Mesothelial cell of epicardium (in vitro differentiated cells): ENCODE data around the gene CPNE6. TPM values are rescaled to one million over a fixed set of nuclear protein-coding genes. Genes with fewer than 3 reads are reported as not detected.
"Not testable (repeated sequence)": the region's sequence is repeated elsewhere in the genome, so short reads cannot be mapped to it uniquely, and the experiment has no call there.

ENCODE experiments used
- DNase-seq, 2 experiments: peaks; one replicate each; pipeline ENCODE4 v3.0.0; 2021; ENCODE audit warnings: low spot score in 2 of 2; ENCODE audit not compliant: unreplicated experiment in 2 of 2
- H3K27ac Mint-ChIP-seq: 2 replicates; pipeline ENCODE4 v1.8.0; 2021; ENCODE audit warnings: mixed read lengths
- H3K27me3 Mint-ChIP-seq: 2 replicates; pipeline ENCODE4 v1.8.0; 2021; ENCODE audit warnings: low read depth, mixed read lengths
- H3K36me3 Mint-ChIP-seq: 2 replicates; pipeline ENCODE4 v1.8.0; 2021; ENCODE audit warnings: mixed read lengths
- H3K4me1 Mint-ChIP-seq: 2 replicates; pipeline ENCODE4 v1.8.0; 2021; ENCODE audit warnings: mixed read lengths
- H3K4me3 Mint-ChIP-seq: 2 replicates; pipeline ENCODE4 v1.8.0; 2021; ENCODE audit warnings: mild to moderate bottlenecking, moderate library complexity, mixed read lengths
- H3K9me3 Mint-ChIP-seq: 2 replicates; pipeline ENCODE4 v1.8.0; 2021; ENCODE audit warnings: mixed read lengths
- total RNA-seq: library from RNA; stranded (reverse); gene quantifications from 3 replicates; pipeline ENCODE4 v1.2.1, GENCODE V29; 2021
- TF ChIP-seq, protein P1 (sequence below): fragments of 200-600 bp; sonication (generic); IDR thresholded peaks from one replicate; pipeline ENCODE4 v1.5.0; 2021; ENCODE audit warnings: antibody characterized with exemption; ENCODE audit not compliant: unreplicated experiment

Gene CPNE6
- total RNA-seq, 1 donor from 2014 or later, result not detected

DNA sequence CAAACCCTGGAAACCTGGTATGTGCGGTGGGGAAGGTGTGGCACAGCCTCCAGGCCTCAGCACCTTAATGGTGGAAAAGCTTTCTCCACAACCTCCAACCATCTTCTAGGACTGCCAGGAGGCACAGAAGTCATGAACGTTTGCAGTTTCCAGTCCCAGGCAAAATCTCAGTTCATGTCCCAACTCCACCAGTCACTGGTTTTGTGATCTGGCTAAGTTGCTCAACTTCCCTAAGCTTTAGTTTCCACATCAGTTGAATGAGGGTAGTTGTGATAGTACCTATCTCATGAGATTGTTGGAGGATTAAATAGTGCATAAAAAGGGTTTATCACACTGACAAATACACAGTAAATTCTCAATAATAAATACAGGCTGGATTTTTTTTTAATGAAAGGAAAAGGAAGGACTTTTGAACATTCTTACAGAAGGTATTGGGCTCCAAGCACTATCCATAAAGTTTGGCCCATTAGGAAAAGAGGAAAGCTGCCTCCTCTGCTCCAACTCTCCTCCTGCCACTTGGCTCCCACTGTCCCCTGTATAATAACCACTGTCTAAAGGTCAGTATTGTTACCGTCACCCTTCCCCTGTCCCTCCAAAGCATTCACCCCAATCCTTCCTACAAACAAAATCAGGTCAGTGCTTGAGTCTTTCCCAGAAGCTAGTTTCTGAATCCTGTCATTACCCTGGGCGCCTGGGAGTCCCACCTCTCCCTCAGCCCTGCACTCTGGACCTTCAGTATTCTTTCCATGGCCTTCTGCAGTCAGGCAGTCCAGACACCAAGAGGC lies 29.0 kb downstream of the CPNE6 start:
- Mint-ChIP-seq H3K27ac (no peak overlapping the region), H3K4me1 (peaks cover 5% of the 10 kb centered on the region), H3K4me3 (no peak overlapping the region), H3K36me3 (peaks cover 19% of the 10 kb centered on the region), H3K27me3 (no peaks in the 10 kb centered on the region), H3K9me3 (peaks cover 8% of the 10 kb centered on the region)
- DNase-seq, result no peak
- TF ChIP-seq, protein P1, sequence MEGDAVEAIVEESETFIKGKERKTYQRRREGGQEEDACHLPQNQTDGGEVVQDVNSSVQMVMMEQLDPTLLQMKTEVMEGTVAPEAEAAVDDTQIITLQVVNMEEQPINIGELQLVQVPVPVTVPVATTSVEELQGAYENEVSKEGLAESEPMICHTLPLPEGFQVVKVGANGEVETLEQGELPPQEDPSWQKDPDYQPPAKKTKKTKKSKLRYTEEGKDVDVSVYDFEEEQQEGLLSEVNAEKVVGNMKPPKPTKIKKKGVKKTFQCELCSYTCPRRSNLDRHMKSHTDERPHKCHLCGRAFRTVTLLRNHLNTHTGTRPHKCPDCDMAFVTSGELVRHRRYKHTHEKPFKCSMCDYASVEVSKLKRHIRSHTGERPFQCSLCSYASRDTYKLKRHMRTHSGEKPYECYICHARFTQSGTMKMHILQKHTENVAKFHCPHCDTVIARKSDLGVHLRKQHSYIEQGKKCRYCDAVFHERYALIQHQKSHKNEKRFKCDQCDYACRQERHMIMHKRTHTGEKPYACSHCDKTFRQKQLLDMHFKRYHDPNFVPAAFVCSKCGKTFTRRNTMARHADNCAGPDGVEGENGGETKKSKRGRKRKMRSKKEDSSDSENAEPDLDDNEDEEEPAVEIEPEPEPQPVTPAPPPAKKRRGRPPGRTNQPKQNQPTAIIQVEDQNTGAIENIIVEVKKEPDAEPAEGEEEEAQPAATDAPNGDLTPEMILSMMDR, result no peak

GRCh38 chr14:24100982-24101494 lies 29.7 kb downstream of the CPNE6 start:
- no peaks in the 10 kb centered on the region for H3K4me1 Mint-ChIP-seq
- H3K27ac Mint-ChIP-seq, result no peak overlapping the region

DNA sequence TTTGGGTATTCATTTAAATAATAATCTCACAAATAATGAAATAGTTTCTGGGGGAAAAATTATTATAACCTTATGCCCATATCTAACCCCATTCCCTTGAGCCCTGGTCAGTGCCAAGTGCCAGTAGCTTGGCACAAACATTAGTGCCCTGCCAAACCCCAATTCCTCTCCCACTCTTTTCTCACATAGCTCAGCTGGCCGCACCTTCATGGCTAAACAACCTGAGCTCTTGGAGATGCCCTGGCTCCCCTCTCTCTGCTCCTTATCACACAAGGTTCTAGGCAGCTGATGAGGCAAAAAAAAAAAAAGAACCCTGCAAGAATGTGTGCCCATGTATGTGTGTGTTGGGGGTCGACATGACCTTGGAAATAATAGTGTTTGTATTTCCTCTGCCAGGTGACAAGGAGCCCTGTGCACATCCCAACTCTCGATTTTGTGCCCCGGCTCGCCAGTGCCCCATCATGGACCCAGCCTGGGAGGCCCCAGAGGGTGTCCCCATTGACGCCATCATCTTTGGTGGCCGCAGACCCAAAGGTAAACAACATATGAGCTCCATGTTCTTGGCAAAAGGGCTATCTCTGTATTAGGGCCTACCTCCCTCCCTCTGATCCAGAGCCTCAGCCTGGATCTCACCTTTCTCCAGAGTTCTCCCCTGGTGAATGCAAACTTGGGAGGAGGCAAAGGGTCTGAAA lies 31.1 kb downstream of the CPNE6 start:
- no peak for DNase-seq
- peaks cover 19% of the 10 kb centered on the region for H3K36me3 Mint-ChIP-seq
- H3K27ac Mint-ChIP-seq, result no peak overlapping the region
- peaks cover 8% of the 10 kb centered on the region for H3K9me3 Mint-ChIP-seq
- TF ChIP-seq, protein P1, result no peak
- no peak overlapping the region for H3K4me3 Mint-ChIP-seq
- no peaks in the 10 kb centered on the region for H3K4me1 Mint-ChIP-seq
- H3K27me3 Mint-ChIP-seq, result no peaks in the 10 kb centered on the region

More at GRCh38 chr14:24100982-24101494, 29.7 kb downstream of the CPNE6 start:
- H3K4me3 Mint-ChIP-seq, result no peak overlapping the region
- H3K36me3 Mint-ChIP-seq, result peaks cover 19% of the 10 kb centered on the region
- DNase-seq, result no peak
- TF ChIP-seq, protein P1, result no peak
- H3K9me3 Mint-ChIP-seq, result peaks cover 8% of the 10 kb centered on the region
- no peaks in the 10 kb centered on the region for H3K27me3 Mint-ChIP-seq

DNA sequence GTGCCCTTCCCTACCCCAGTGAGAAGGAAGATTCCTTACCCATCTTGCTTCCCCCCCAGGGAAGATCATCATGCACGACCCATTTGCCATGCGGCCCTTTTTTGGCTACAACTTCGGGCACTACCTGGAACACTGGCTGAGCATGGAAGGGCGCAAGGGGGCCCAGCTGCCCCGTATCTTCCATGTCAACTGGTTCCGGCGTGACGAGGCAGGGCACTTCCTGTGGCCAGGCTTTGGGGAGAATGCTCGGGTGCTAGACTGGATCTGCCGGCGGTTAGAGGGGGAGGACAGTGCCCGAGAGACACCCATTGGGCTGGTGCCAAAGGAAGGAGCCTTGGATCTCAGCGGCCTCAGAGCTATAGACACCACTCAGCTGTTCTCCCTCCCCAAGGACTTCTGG lies 32.1 kb downstream of the CPNE6 start:
- TF ChIP-seq, protein P1, result no peak
- Mint-ChIP-seq H3K9me3 (peaks cover 8% of the 10 kb centered on the region), H3K27me3 (no peaks in the 10 kb centered on the region), H3K4me3 (no peak overlapping the region), H3K4me1 (no peaks in the 10 kb centered on the region), H3K27ac (no peak overlapping the region), H3K36me3 (peaks cover 19% of the 10 kb centered on the region)
- DNase-seq, result no peak

DNA sequence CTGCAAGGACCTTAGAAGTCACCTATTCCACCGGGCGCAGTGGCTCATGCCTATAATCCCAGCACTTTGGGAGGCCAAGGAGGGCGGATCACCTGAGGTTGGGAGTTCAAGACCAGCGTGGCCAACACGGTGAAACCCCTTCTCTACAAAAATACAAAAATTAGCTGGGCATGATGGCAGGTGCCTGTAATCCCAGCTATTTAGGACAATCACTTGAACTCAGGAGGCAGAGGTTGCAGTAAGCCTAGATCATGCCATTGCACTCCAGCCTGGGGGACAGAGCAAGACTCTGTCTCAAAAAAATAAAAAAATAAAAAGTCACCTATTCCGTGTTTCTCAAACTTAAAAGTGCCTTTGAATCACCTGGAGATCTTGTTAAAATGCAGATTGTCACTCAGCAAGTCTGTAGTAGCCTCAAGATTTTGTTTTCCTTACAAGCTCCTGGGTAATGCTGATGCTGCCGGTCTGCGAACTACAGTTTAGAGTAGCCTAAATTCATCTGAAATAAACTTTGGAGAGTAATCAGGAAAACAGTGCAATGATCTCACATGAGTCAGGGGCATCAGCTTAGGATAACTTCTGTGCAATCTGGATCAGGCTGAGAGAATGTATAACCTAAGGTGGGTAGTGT lies 34.4 kb downstream of the CPNE6 start:
- H3K36me3 Mint-ChIP-seq, result peaks cover 19% of the 10 kb centered on the region
- H3K27ac Mint-ChIP-seq, H3K4me3 Mint-ChIP-seq, H3K4me1 Mint-ChIP-seq, H3K9me3 Mint-ChIP-seq, H3K27me3 Mint-ChIP-seq, DNase-seq: not testable (repeated sequence)
